GM18873 (cell line): ENCODE measurements around the gene PRKN.

Source experiments
- ATAC-seq: cut with Tn5 transposase; IDR thresholded peaks from one replicate; pipeline ENCODE4 v1.9.1; 2021; ENCODE audit warnings: mild to moderate bottlenecking, moderate library complexity, moderate number of reproducible peaks; ENCODE audit not compliant: unreplicated experiment, low FRiP score

Gene PRKN

GRCh38 chr6:161618831-161619454 is 1108.6 kb downstream of the PRKN start:
- ATAC-seq = no peak

- ATAC-seq = no peak
Measured at GRCh38 chr6:161613711-161614110, 1113.9 kb downstream of the PRKN start.

- ATAC-seq = no peak
Measured at GRCh38 chr6:161608771-161609170, 1118.8 kb downstream of the PRKN start.

- ATAC-seq = no peak
Measured at GRCh38 chr6:161607696-161608297, 1119.8 kb downstream of the PRKN start.

GRCh38 chr6:161602359-161602758 is 1125.2 kb downstream of the PRKN start:
- ATAC-seq = no peak

- no peak for ATAC-seq
Measured at GRCh38 chr6:161598896-161599295, 1128.7 kb downstream of the PRKN start.

- ATAC-seq = no peak
Measured at GRCh38 chr6:161596807-161597520, 1130.6 kb downstream of the PRKN start.

GRCh38 chr6:161594412-161594811 is 1133.2 kb downstream of the PRKN start:
- no peak for ATAC-seq

GRCh38 chr6:161590961-161591627 is 1136.5 kb downstream of the PRKN start:
- ATAC-seq = no peak

GRCh38 chr6:161586887-161587286 is 1140.7 kb downstream of the PRKN start:
- ATAC-seq = no peak

- no peak for ATAC-seq
Measured at GRCh38 chr6:161584621-161585340, 1142.8 kb downstream of the PRKN start.

- no peak for ATAC-seq
Measured at GRCh38 chr6:161584051-161584450, 1143.5 kb downstream of the PRKN start.

- no peak for ATAC-seq
Measured at GRCh38 chr6:161583584-161583983, 1144.0 kb downstream of the PRKN start.

- no peak for ATAC-seq
Measured at GRCh38 chr6:161578478-161578877, 1149.1 kb downstream of the PRKN start.

GRCh38 chr6:161575523-161576254 is 1151.9 kb downstream of the PRKN start:
- ATAC-seq = no peak

GRCh38 chr6:161568885-161569456 is 1158.6 kb downstream of the PRKN start:
- ATAC-seq = no peak

GRCh38 chr6:161564952-161565351 is 1162.6 kb downstream of the PRKN start:
- ATAC-seq = no peak

- no peak for ATAC-seq
Measured at GRCh38 chr6:161561908-161562307, 1165.7 kb downstream of the PRKN start.

- ATAC-seq = no peak
Measured at GRCh38 chr6:161557333-161558107, 1170.0 kb downstream of the PRKN start.
